Adrenal gland (tissue), 5 donors: ENCODE data around the gene UXS1.

ENCODE experiments used
- CTCF ChIP-seq, 6 experiments: fragments of 450-650 bp in 4 of 6; fragments of 200-600 bp in 2 of 6; sonication (generic) in 1 of 6; IDR thresholded peaks; 1 replicate in 5 of 6; 2 replicates in 1 of 6; pipeline versions ENCODE4 v1.5.1 to v1.8.0; 2016 to 2021; ENCODE audit warnings: antibody characterized with exemption in 6 of 6, mild to moderate bottlenecking in 2 of 6, moderate library complexity in 1 of 6
- POLR2A ChIP-seq, 2 donors: fragments of 450-650 bp; IDR thresholded peaks; one replicate each; pipeline ENCODE4 v1.6.1; 2017; ENCODE audit warnings: antibody characterized with exemption in 2 of 2, mild to moderate bottlenecking in 2 of 2, moderate library complexity in 1 of 2
- donor health status: DM: no; HTN: no; CAD: no.

GRCh38 chr2:106122157-106122556, 71.9 kb downstream of the UXS1 start:
- TF ChIP-seq POLR2A (IDR thresholded peaks at IDR 0.05) (no peak), CTCF (IDR thresholded peaks at IDR 0.05) (no peak)
